Head of caudate nucleus (tissue), 42 donors: ENCODE results near the gene FKTN.

Experiments
- DNase-seq, 42 donors: peaks; one replicate each; pipeline versions ENCODE4 v3.0.0 to v3.0.0-alpha.2; 2020 to 2021; ENCODE audit warnings: mixed read lengths in 7 of 42
- intact Hi-C: fragments of 100-400 bp; cut with DNase I; formaldehyde crosslinking; loops from one replicate; pipeline ENCODE4 v1.15.0; 2022

The FKTN gene

DNA sequence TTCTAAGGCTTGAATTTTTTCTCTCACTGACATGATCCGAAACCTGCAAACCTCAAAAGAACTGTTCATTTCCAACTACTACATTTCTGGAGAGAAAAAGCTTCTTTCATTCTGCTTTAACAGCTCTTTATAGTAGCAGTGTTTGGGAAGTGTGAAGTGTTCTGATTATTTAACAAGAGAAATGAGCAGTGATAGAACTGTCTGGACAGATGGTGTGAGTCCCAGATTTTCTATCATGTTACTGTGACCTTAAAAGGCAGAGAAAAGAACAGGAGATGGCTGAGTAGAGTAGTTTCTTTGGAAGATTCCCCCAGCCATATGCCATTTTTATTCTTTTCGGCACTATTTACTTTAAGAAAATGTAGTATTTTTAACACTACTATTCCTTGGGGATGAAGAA, 63.1 kb downstream of the FKTN start:
- no peak for DNase-seq
- intact Hi-C loops, result no loop called here

DNA sequence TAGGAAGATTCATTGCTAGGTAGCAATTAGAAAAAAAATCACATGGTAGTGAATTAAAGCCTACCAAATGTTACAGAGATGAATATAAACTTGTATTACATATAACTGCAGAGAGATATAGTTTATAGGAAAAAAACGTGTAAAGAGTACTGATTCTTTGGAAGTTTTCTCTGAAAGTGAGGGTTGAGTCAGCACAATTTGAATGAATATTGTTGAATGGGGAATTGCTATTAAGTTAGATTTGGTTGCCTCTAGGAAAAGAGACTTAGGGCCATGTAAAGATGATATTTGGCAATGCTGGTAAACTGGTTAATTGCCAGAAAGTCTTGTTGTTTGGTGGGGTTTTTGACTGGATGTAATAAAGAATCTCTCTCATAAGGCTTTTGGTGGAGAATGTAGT, 67.2 kb downstream of the FKTN start:
- intact Hi-C loops, result no loop called here
- DNase-seq, result no peak

DNA sequence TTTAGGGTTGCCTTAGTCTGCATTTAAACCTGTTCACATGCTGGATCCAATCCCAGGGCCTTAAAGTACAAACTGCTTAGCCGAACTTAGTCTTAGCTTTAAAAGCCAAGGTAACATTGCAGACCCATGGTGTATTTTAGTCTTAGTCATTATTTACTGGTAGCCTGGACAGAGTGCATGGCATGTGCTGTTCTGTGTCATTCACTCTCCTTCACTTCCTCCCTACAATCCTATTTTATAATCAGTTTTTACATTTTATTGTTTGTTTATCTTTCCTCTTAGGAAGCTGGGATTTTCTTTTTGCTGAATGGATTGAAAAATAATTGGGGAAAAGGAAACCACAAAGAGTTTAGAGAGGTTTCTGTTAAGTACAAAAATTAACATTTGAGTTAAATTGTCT, 74.9 kb downstream of the FKTN start:
- intact Hi-C loops, result no loop called here
- no peak for DNase-seq

DNA sequence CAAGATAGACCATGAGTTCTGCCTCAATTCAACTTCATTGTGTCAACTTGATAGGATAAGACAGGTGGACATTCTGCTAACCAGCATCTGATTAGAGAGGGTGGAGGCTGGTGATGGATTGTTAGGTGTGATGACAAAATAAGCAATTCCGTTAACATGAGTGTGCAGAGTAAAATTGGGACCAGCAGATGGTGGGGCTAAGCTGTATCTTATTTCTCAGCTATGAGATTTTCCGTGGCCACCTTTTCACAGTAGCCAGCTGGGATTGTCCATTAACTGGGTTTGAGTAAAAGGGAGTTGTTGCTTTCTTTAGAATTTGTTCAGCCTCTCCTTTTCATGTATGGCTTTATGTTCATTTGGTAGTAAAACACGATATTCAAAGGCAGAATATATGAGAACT, 75.5 kb downstream of the FKTN start:
- no peak for DNase-seq
- intact Hi-C loops, result no loop called here

DNA sequence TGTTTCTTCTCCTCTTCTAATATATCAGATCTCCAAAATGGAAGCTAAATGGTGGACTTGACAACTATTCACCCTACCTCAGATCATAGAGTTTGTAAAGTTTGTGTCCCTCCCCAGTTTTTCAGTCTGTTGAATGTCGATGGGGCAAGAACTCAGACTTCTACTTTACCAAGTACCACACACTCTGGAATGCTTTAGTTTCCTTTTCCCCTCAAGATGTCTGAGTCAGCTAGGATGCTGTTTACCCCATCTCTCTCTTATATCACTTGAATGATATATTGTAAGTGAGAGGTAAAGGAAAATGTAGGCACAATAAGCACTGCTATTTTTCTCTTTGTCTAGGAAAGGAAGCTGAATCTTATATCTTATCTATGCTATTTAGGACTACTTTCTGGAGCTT, 78.4 kb downstream of the FKTN start:
- DNase-seq, result no peak
- intact Hi-C loops, result no loop called here

DNA sequence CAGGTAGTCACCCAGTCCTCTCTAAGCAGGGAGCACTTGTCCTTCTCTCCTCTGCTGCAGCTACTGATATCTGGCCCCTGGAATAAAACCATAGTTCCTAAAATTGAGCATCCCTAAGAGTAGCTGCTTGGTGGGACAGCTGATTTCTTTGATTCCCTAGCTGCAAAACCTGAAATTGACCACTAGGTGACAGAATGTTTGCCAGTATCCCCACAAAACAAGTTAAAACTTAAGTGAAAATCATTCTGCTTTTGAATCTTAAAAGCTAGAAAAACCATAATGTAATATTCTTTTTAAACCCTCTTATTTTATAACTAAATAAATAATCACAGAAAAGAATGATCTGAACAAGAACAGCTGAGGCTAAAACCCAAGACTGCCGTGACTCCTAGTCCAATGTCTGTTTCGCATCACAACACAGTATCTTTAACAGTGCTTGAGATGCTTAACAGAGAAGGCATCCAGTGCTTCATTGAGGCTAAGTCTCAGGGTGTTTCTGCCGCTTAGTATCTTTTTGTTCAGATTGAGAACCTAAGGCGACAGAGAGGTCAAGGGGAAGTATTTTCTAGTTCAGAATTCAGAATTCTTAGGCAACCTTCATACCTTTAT, 80.0 kb downstream of the FKTN start:
- intact Hi-C loops, result no loop called here
- DNase-seq, result no peak

DNA sequence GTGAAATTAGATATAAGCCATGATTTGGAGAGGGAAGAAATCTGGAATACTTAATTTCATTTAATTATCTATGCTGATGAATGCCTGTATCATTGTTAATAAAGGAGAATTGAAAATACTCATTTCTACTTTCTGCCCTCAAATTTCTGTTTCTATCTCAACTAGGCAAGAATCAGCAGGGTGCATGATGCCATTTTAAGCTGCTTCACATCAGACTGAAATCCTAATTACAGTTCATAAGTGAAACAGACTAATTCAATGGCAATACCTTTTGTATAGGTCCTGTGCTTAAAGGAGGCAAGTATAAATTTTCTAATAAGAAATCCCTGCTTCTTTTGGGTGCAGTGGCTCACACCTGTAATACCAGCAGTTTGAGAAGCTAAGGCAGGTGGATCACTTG, 82.0 kb downstream of the FKTN start:
- no peak for DNase-seq
- intact Hi-C loops, result no loop called here

DNA sequence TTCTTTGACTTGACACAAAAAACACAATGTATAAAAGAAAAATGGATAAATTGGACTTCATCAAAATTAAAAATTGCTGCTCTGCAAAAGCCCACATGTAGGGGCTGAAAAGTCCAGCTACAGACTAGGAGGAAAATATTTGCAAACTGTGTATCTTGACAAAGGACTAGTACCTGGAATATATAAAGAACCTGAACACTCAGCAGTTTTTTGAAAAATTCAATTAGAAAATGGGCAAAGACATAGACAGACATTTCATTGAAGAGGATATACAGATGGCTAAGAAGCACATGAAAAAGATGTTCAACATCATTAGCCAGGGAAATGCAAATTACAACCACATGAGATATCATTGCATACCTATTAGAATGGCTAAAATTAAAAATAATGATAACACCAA, 85.9 kb downstream of the FKTN start:
- intact Hi-C loops, result no loop called here
- no peak for DNase-seq

DNA sequence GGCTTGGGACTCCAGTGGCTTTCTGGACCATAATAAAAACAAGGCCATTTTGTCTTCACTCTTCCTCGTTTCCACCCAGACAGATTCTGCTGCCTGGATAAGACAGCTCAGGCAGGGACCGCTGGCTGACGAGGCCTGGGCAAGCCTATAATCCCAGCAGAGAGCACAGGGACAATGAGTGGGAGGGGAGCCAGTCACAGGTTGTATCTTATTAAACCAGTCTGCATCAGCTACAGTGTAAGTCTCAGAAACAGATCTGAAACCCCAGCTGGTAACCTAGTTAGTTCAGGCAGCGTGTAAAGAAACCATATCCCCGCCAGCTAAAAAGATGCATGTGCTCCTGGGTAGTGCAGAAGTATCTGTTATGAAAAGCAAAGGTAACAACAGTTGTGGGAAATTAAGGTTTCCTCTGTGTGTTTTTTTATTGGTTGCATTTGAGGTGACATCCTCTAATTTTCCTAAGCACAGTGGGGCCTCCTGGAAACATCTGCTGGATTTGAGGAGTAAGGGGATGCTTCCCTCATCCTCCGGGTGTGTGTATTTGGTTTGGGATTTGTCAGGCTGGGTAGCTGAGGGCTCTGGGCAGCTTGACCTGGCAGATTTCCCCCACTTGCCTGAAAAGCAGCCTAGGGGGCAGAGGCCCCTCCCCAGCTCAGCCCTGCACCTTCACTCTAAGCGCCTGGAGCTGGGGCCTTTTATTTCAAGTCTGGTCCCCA, 89.1 kb downstream of the FKTN start:
- no peak for DNase-seq
- intact Hi-C loops, result no loop called here

DNA sequence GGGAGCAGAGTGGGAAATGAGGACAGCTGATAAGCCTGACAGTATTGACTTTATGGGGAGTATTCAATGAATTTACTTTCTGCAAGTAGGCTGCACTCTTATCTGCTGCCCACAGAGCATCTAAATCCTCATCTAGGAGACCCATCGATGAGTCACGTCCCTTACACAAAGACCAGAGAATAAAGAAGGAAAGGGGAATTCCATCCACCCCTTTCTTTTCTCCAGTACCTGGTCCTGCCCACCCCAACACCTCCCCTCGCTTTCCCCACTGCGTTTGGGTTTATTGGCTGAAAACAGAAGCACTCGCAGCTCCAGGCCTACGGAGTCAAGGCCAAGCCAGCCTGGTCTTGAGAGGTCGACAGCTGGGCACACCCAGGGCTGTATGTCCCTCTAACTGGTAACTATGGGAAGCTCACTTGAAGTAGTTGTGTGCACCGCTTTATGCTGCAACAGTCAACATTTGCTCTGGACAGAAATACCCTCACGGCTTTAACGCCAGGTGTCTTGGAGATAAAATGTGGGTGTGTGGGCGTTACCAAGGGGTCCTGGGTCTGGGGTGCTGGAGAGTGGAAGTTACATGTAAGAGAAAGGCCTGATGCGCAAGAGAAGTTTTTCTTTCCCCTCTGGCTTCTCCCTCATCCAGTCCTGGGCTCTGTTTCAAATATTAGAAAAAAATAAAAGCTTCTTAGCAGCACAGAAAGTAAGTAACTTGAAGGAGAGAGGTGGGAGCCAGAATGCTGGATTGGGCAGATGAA, 89.8 kb downstream of the FKTN start:
- intact Hi-C loops, result no loop called here
- no peak for DNase-seq

DNA sequence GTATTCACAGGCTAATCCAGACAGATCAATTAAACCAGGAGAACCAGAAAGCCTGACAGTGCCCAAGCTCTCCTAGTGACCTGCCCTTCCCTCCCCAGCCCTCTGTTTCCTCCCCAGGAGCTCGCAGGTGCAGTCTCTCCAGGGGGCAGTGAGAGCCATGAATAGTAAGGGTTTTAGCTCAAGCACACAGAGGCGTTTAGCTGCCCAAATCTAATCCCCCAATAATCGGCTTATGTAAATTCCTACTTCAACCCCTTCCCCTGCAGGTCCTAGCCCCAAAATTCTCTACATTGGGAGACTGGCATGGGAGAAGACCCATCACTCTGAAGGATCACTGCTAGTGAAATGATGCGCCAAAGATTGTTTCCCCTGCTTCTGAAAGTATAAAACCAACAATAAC, 93.9 kb downstream of the FKTN start:
- DNase-seq, result no peak
- intact Hi-C loops, result no loop called here

DNA sequence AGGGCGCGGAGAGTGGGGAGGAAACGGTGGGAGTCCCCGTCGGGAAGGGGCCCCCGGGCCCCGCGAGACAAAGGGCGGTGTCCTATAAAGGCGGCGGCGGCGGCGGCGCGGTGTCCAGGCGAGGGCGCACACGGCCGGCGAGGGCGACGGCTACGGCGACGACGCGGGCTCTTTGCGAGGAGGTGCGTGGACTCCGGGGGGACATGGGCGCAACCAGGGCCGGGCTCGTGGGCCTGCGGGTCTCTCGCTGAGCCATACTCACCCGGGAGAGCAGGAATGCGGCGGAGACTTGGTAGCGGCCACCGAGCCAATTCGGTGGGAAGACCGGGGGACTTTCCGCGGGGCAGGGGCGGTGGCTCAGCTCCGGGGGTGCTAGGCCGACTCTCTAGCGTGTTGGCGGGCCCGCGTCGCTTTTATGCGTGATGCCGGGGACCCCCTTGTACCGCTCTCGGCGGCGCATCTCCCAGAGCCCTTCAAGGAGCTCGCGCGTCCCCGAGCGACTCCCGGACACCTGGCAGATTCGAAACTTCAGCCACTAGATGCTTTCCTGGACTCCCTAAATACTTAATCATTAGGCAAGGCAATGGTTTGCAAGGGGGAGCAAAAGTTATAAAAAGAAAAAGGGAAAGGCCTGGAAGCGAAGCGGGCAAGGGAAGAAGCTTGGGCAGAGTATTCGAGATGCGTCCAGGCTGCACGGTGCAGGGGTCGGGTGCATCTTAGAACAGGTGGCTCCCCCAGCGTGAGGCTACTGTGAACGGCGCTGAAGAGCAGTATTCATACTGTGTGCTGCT, 98.4 kb downstream of the FKTN start:
- DNase-seq, result peak in 30 of 42 donors; percentile 5 to 71 (median 27)
- intact Hi-C loops, result no loop called here

DNA sequence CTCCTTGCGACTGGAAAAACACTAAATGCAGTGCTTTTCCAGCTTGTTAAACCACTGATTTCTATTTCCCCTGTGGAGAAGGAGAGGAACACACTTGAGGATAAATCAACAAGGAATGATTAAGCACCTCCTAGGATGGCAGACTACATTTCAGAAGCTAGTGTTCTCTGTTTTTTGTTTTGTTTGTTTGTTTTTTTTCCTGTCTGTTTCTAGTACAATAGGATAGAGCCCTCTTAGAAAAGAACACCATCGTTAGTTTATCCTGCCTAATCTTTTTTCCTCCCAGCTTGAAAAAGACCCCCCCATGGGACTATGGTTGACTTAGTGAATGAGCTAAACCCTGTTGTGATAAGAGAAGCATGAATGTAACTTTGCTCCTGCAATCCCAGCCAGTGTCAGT, 100.4 kb downstream of the FKTN start:
- intact Hi-C loops, result no loop called here

DNA sequence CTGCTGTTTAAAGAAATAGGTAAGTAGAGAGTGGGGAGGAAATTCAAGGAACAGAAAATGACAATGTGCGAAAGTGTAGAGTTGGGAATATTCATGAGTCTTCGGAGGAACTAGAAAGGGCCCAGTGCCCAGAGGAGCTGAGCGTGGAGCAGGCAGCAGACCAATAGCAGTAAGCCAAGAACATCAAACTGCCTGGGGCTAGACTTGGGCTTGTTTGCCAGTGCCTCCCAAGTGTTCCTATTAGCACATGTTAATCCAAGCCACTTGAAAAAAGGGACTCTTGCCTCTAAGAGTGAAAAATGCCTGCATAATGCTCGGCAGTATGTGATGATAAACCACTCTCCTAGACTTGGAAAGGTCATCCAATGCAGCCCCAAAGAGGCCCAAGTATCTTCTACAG, 103.1 kb downstream of the FKTN start:
- DNase-seq, result peak in 15 of 42 donors; percentile 2 to 56 (median 20)
- intact Hi-C loops, result no loop called here

More for the DNA sequence above, 100.4 kb downstream of the FKTN start:
- DNase-seq, result no peak

DNA sequence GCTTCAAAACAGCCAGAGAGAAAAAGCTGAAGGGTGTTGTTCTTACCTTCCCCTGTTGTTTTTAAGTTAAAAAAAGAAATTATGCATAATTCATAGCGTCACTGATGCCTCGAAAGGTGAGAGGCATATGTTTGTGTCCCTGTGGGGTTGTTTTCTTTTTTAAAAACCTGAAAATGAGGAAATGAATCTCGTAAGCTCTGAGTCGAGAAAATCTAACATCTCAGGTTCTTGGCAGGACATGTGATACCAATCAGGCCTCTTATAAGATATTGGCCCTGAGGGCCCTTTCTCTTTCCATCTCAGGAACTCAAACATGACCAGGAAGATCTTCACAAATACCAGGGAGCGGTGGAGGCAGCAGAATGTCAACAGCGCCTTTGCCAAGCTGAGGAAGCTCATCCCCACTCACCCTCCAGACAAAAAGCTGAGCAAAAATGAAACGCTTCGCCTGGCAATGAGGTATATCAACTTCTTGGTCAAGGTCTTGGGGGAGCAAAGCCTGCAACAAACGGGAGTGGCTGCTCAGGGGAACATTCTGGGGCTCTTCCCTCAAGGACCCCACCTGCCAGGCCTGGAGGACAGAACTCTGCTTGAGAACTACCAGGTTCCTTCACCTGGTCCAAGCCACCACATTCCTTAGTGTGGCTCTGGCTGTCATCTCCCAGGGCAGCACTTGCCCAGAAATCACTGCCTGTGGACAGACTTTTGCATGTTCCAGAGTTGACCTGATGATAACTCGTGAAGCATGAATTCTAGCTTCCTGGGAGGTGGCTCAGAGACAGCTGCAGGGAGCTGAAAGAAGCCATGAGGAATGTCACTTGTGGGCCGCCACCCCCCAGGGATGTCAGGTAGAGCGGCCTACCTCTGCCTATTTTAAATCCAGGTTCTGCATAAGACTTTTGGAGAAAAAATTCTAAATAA, 104.5 kb downstream of the FKTN start, which contains the start of gene TAL2:
TAL2 (plus strand) TSS at position 274 of the 921 bp plus-strand sequence; CDS start at position 314, 40 bp downstream.
- intact Hi-C loops, result no loop called here

DNA sequence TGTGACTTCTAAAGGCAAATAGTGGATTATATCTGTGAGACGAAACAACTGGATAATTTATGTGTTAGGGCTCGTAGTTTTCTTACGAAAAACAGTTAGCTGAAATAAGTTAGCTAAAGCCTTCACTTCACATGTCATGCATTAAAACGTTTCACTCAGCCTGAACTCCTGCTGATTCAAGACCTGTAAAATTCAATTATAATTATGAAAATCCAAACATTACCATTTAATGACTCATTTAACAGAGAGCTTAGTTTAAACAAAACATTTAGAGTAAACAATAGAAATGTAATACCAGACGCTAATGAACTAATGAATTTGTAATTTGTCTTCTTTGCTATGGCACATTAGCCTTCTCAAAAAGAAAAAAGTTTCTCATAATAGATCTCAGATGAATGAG, 106.0 kb downstream of the FKTN start:
- intact Hi-C loops, result no loop called here

More for the DNA sequence above, 104.5 kb downstream of the FKTN start, which contains the start of gene TAL2:
- DNase-seq, result no peak

DNA sequence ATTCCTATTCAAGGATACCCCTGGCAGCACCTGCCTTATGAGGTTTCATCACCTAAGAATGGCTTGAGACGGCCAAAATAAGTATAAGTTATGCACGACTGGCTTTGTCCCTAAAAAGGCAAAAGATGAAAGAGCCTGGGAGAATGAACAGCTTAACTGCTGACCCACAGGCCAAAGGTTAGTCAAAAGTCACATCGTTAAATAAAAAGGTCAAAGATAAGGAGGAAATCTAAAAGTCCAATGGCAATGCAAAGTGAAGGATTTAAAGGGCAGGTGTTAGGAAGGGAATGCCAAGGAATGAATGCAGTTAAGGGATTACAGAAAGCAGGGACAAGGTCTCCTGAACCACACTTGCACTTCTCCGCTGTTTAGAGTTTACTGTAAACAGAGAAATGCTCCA, 109.9 kb downstream of the FKTN start:
- intact Hi-C loops, result no loop called here
- DNase-seq, result no peak

More for the DNA sequence above, 106.0 kb downstream of the FKTN start:
- DNase-seq, result no peak

DNA sequence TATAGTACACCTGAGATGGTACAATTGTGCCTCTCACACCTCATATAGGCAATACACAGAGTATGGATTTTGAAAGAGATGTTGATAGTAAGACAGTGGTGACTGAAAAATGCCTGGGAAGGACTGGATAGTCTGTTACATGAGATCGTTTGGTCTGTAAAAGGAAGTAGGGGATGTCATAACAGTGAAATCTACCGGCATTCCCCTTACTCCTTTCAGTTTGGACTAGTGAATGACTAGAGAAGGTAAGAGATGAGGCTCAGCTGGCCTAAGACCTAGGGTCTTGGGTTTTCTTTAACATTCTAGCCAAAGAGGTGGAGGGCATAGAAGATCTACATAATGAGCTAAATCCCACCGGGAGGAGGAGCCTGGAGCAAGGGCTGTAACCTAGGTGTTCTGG, 112.4 kb downstream of the FKTN start:
- intact Hi-C loops, result no loop called here
- no peak for DNase-seq
